GM19351 (cell line): ENCODE measurements around the gene ARHGEF39.

Source experiments
- ATAC-seq: cut with Tn5 transposase; IDR thresholded peaks from one replicate; pipeline ENCODE4 v1.9.1; 2021; ENCODE audit warnings: mild to moderate bottlenecking, moderate library complexity; ENCODE audit not compliant: unreplicated experiment

Gene ARHGEF39

DNA sequence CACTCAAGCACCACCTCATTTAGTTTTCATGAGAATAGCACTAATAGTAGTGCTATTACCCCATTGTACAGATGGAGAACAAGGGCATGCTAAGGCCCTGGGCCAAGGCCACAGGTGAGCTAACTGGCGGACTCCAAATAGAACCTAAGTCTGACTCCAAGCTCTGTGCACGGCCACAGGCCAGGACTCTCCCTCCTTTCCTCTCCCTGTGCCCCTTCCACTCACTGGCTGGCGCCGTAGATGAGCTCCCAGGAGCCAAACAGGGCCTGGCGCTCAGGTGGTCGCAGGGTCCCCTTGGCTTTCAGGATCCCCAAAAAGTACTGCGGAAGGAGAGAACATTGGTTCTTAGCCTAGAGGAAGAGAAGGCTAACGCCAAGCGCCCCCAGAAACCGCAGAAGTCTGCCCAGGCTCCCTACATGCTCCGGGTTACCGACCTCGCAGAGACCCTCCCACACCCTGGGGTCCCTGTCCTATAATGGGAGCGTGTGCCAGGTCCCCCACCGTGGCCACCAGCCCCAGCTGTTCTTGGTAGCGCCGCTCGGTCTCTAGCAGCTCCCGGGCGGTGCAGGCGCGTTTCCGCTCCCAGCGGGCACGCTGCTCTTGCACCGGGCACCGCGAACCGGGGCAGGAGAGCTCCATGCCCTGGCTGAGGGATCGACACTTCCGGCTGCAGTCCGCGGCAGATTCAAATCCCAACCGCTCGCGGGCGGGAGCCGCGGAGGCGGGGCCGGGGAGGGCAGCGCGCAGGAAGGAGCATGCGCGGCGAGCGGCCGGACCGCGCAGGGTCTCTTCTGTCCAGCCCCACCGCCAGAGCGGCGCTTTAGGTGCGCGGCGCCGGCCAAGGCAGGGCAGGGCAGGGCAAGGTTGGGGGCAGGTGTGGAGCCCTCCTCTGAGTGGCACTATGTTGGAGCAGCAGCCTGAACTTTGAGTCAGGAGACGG is at the start of gene ARHGEF39:
TSS of gene ARHGEF39 (minus strand) at position 665 of the 940 bp plus-strand sequence. CDS start at position 639, 26 bp downstream.
- ATAC-seq = peak; percentile 81

DNA sequence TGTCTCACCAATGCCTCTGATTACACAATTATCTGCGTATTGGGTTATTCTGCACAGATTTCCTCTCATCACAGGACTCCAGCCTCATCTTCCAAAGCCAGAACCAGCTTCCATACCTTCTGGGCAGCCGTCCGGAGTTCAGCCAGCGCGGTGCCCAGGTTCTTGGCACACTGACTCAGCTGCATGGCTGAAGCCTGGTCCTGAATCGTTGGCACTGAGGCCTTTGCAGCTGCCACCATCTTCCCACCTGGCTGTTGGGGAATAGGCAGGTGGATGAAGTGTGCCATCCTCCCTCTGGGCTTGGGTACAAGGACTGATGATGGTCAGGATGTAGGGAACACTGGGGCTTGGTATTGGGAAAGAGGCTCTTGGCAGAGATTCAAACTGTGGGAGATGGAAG is 49.1 kb upstream of the ARHGEF39 start:
- no peak for ATAC-seq

- no peak for ATAC-seq
Measured at GRCh38 chr9:35713578-35713977, 48.6 kb upstream of the ARHGEF39 start.

GRCh38 chr9:35712762-35713400 is 47.9 kb upstream of the ARHGEF39 start:
- ATAC-seq = no peak

DNA sequence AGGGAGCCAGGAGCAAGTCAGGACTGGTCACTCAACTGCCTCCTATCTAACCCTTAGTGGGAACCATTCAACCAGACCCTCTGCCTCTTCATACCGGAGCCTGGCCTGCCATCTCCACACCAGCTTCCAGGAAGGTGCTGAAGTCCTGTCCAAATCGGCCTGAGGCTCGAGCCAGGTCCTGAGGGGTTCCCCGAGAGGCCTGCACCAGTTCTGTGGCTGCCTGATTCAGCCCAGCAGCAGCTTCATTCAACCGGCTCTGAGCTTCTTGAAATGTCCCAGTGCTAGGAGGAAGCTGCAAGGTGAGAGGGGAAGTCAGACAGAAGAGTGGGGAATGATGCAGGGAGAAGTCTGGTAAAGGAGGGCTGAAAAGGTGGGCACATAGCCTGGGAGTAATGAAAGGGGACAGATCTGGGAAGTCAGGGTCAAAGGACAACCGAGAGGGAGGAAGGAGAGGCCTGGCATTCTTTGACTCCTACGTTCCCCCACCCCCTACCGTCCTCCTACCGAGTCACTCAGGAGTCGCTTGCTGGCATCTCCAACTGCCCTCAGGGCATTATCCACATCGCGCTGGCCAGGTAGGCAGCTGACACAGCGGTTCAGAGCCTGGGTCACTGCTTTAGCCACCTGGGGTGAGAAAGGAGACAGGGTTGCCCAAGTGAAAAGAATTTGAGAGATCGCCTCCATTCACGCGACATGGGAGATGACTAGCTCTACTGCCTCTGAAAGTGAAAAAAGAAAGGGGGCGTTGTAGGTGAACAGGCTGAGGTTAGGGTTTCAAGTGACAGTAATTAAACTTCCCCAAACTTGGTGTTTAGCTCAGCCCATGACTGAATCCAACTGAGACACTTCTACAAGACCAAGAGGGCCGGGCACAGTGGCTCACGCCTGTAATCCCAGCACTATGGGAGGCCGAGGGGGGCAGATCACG is 46.8 kb upstream of the ARHGEF39 start:
- peak; percentile 73 for ATAC-seq

GRCh38 chr9:35710818-35711500 is 46.0 kb upstream of the ARHGEF39 start:
- ATAC-seq = no peak

DNA sequence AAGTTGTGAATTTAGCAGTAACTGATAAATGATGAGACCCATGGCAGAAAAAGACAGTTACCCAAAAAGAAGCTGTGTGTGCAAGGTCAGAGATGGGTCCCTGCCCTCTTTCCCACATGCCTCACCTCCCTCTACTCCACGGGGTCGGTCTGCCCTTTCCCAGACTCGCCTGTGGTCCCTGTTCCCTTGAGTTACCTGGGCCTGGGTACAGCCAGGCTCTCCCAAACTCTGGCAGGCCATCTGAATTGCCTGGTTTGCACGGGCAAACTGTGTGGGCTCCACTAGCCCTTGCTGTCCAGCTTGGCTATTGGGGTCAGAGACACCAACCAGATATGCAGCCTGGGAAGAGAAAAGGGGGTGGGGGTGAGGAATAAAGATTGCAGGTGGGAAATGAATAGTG is 43.2 kb upstream of the ARHGEF39 start:
- no peak for ATAC-seq

- no peak for ATAC-seq
Measured at GRCh38 chr9:35706951-35707350, 42.0 kb upstream of the ARHGEF39 start.

DNA sequence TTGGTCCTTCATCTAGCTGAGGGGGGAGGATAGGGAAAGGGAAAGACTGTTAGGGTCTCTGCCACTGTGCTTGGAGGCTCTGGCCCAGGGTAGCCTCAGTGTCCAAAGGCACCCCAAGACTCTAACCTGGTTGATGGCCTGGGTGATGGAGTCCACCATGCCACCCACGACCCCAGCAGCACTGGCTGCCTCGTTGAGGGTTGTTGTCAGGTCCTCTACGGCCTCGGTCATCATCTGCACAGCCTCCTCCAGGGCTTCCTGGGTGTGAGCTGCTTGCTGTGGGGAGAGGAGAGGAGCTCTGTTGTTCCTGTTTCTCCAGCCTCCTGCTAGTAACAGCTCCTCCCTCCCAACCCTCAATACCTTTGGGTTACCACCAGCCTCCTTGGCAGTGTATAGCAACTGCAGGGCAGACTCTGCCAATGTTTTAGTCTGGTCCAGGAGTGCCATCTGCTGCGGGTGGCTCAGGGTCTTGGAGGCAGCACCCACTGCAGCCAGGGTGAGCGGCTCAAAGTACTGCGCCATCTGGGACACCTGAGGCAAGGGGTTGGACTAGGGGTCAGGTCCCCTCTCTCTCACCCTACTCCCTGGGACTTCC is 40.9 kb upstream of the ARHGEF39 start:
- no peak for ATAC-seq

DNA sequence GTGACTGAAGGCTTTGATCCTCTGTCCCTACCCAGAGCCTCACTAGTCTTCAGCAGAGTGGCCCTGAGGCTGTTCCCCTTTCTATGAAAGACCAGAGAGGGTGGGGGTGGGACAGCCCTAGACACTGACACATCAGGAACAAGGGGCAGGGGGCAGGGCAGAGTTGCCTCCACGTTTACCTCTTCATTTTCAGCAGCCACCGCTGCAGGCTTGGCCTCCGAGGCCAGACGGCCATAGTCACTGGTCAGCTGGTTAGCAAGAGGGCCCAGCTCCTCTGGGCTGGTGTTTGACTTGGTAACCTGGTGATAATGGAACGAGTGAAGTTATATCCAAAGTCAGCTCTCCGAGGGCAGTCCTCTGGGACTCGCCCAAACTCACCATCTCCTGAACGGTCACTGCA is 40.4 kb upstream of the ARHGEF39 start:
- ATAC-seq = no peak

DNA sequence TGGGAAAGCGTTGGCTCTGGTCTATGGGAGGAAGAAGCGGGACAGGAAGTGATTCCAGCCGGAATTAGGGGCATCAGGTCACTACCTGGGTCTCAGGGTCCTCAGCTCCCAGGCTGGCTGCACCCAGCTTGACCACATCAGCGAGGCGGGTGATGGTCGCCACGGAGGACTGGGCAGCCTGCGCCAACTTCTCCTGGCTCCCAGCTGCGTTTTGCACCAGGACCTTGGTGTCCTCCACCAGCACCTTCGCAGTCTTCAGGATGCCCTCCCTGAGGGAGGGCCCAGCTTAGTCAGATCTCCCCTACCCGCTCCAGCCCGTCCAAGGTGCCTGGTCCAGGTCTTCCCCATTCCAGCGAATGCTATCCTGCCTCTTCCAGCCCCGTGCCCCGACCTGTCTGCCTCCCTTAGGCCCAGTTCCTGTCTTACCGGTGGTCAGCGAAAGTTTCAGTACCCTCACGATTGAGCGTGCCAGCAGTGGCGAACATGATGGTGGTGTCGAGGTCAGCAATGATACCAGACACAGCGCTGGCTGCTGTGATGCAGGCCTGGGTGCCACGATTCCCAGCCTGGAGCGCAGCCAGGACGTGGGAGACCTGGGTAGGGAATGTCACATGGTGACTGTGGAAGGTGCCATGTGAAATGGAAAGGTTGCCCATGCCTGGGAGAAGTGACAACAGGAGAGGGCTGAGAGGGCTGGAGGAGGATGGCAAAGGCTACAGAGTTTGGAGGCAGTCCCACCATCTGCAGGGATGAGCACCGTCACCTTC is 39.1 kb upstream of the ARHGEF39 start:
- no peak for ATAC-seq

DNA sequence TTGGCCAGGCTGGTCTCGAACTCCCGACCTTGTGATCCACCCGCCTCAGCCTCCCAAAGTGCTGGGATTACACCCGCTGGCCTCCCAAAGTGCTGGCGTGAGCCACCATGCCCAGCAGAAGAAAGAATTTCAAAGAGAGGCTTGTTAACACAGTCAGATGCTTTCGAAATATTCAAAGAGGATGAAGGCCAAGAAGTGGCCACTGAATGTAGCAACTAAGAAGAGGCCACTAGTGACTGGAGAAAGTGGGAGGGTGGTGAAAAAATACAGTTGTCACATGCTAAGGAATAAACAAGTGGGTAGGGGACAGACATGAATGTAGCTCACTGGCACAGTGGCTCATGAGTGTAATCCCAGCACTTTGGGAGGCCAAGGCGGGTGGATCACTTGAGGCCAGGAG is 37.7 kb upstream of the ARHGEF39 start:
- ATAC-seq = no peak

- ATAC-seq = no peak
Measured at GRCh38 chr9:35700942-35701341, 35.9 kb upstream of the ARHGEF39 start.

DNA sequence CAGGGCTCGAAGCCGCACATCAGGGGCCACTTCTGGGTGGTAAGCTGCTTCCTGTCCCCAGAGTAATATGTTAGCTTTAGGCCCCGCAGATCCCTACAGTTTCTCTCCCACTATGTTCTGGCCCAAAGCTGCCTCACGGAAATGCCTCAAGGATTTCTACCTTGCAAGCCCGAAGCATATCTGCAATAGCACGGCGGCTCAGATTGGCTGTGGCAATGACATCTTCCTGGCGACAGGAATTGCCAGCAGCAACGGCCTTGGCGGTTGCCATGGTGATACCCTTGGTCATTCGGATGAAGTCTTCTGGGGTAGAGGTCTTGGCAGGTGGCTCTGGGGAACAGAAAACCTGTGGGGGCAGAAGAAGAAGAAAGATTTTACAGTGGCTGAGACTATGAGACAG is 35.0 kb upstream of the ARHGEF39 start:
- no peak for ATAC-seq

DNA sequence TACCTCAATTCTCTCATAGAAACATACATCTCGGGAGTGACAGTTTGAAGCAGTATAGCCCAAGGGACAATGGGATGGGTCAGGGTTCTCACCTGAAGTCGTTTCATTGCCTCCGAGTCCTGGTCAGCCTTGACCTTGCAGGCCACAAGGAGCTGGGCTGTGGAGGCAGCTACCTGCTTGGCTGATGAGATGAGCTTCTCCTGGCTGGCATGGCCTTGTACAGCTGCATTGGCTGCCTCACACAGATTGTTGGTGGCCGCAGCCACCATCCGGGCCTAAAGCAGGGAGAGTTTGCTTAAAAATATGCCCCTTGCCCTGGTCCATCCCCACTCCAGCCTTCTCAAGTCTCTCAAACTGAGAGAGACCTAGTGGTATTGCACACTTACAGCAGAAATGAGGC is 33.2 kb upstream of the ARHGEF39 start:
- ATAC-seq = no peak

GRCh38 chr9:35697486-35697885 is 32.5 kb upstream of the ARHGEF39 start:
- no peak for ATAC-seq

- ATAC-seq = peak; percentile 75
Measured at GRCh38 chr9:35696520-35697215, 31.7 kb upstream of the ARHGEF39 start.

GRCh38 chr9:35695943-35696401 is 31.0 kb upstream of the ARHGEF39 start:
- ATAC-seq = no peak
